ENCODE results near the gene LRRC4C.

LRRC4C gene

GRCh38 chr11:41116970-41117369 lies 342.5 kb downstream of the LRRC4C start:
- no peak for DNase-seq (ENCODE audit: low read depth)

GRCh38 chr11:41115066-41115465 lies 344.4 kb downstream of the LRRC4C start:
- no peak for DNase-seq (ENCODE audit: low read depth)

DNA sequence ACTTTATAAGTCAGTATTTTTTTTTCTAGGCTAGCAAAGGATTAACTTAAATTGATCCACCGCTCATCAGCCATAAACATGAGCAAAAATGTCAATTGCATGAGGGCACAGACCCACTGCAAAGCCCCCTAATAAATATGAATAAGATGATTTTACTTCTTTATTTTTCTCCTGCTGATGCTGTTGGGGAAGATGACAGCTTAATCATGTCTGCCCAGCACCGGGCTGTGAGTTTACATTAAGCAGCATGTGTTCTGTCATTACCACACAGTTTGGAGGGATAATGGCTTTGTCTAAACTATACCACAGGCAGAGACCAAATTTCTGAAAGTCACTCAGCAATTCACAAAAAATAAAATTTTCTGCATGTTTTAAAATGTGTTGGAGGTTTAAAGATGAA lies 346.3 kb downstream of the LRRC4C start:
- DNase-seq (ENCODE audit: low read depth): no peak

- DNase-seq (ENCODE audit: low read depth): no peak
Measured at GRCh38 chr11:41110527-41110926, 348.9 kb downstream of the LRRC4C start.

DNA sequence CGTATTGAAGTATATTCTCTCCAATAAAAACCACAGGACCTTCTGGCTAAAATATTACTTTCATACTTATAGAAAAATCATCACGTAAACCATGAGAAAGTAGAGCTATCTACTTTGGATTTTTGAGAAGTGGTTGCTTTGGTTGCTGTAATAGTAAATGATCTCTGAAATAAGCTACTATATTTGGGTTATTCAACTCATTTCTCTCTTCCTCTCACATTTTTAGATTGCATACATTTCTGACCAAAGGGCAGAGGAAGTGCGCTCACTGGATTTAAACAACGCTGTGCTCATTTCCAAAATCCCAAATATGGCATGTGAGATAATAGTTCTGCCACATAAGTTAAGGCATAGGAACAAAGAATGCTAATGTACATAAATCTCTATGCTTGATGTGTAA lies 357.0 kb downstream of the LRRC4C start:
- no peak for DNase-seq (ENCODE audit: low read depth)

GRCh38 chr11:41099654-41100053 lies 359.8 kb downstream of the LRRC4C start:
- DNase-seq (ENCODE audit: low read depth): no peak

DNA sequence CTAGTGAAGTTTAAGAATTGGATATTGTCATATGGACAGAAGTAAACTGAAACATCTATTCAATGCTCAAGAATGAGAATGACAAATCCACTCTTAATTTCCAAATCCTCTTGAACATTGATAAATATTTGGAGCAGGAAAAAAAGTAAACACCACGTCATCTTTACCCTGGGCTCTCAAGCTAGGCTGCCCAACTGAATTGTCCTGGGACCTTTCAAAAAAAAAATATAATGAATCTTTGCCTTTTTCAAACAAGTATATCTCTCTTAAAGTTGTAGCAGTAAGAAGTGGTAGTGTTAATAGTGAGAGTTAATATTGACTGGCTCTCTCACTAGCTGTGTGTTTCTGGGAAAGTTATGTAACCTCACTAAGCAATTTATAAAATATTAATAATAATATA lies 374.3 kb downstream of the LRRC4C start:
- no peak for DNase-seq (ENCODE audit: low read depth)

DNA sequence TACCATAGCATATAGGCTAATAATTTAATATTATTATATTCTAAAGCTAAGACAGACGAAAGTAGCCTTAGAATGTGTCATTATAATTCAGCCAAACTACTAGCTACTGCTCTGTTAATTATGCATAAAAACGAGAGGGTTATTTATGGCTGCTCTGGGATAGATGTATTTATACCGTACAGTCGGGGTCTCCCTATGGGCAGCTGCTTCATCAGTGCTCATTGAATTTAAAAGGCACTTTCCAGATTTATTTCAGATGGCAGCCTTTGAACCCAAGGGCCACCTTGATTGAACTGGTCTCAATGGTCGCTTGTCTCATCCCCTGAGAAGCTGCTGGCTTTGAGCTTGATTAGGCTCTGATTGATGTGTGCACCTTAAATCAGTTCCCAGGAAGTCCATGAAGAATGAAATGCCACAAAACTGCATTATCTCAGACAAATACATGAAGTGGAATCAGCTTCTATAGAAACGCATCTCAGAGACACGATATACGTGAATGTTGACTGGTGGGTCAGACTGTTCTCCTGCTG lies 377.6 kb downstream of the LRRC4C start:
- no peak for DNase-seq (ENCODE audit: low read depth)

- DNase-seq (ENCODE audit: low read depth): no peak
Measured at GRCh38 chr11:41074318-41074717, 385.1 kb downstream of the LRRC4C start.

DNA sequence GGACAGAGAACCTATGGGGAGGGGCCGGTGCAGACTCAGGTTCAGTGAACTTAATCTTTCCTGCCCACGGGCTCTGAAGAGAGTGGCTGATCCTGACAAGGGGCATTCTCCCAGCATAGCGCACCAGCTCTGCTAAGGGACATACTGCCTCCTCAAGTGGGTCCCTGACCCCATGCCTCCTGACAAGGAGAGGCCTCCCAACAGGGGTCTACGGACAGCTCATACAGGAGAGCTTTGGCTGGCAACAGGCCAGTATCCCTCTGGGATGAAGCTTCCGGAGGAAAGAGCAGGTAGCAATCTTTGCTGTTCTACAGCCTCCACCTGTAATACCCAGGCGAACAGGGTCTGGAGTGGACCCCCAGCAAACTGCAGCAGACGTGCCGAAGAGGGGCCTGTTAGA lies 394.0 kb downstream of the LRRC4C start:
- no peak for DNase-seq (ENCODE audit: low read depth)

DNA sequence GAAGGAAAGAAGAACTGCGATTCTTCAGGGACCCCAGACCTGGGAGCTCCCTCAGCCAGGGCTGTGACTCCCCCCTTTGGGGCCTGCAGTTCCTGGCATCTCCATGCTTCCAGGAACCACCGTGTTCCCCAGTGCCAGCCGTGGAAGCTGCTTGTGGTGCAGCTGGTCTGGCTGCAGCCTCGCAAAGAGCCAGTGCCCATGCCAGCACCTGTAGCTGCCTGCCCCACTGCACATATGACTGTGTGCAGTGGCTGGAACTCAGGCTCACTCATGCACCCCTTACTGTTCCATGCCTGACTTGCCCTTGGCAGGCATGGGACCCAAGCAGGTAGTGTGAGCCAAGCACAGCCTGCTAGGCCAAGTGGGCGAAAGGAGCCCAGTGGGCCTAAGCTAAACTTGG lies 401.3 kb downstream of the LRRC4C start:
- no peak for DNase-seq (ENCODE audit: low read depth)

GRCh38 chr11:41056892-41057569 lies 402.4 kb downstream of the LRRC4C start:
- DNase-seq (ENCODE audit: low read depth): no peak

- DNase-seq (ENCODE audit: low read depth): no peak
Measured at GRCh38 chr11:41053894-41054293, 405.6 kb downstream of the LRRC4C start.

DNA sequence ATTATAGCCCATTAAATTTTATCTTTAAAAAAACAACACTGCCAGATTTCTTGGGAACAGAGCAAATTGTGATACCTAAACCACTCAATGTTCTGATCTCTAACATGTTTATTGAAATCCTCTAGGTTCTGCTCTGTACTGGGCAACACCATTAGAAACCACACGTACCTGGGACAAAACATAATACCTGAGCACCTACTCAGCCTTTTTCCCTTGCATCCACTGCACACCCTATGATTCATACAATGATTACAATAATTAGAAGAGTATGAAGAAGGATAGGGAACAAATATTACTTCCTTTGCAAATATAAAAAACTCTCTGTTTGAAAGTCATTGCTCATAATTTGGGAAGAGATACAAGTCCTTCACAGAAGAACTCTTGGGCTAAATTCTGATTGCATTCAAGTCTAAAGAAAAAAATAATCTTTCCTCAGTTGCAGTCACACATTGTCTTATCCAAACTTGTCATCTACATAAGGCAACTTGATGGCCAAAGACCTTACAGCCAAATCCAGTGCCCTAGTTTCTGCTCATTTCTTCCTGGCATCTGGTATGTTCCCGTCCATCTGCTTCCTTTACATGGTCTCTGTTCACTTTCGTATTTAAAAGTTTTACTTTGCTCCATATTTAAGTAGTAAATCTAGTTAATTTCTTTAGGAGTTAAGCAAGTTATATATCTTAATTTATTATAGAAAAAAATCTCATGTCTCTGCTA lies 407.4 kb downstream of the LRRC4C start:
- no peak for DNase-seq (ENCODE audit: low read depth)

DNA sequence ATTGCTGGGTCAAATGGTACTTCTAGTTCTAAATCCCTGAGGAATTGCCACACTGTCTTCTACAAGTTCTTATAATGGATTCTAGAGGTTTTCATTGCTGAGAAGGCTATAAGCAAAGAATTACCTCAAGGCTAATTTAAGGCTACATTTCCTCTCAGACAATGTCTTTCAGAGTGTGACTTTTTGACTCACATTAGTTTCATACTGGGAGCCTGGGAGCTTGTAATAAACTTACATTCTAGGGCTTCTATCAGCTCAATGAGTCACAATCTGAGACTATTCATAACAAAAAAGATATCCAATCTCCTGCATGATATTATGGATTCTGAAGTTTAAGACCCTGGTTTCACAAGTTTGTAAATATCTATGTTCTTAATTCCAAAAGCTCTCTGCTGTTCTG lies 408.7 kb downstream of the LRRC4C start:
- no peak for DNase-seq (ENCODE audit: low read depth)

- DNase-seq (ENCODE audit: low read depth): no peak
Measured at GRCh38 chr11:41047229-41047628, 412.2 kb downstream of the LRRC4C start.

DNA sequence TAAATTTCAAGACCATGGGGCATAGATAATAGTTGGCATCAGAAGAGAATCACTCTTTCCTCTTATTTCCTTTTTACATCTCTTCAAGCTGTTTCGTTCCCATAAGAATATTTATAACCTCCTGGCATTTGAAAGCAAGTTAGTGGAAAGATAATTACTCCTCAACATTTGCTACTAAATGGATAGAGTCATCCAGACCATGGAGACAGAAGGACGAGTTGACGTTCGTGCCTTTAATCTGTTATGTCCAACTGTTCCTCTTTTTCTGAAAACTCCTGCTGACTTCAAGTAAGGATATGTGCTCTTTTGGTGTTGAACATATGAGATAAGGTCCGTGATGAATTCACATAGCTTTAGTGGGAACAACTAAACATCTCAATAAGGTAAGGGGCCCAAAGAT lies 414.2 kb downstream of the LRRC4C start:
- no peak for DNase-seq (ENCODE audit: low read depth)

DNA sequence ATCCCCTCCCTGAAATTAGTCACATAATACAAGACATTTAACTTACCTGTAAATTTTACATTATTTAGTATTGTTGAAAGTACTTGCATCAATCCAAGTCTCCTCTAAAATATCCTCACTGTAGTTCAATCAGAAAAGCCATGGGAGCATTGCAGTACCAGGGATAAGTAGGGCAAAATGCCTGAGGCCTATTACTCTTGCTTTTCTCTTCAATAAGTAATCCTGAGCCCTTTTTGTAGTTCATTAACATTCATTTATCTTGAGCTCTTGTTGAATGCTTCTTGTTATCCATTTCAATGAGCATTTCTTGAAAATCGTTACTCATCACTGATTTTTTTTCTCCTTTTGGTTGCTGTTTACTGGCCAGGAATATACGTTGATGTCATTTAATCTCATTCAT lies 414.7 kb downstream of the LRRC4C start:
- DNase-seq (ENCODE audit: low read depth): no peak

GRCh38 chr11:41042688-41043087 lies 416.8 kb downstream of the LRRC4C start:
- DNase-seq (ENCODE audit: low read depth): no peak

GRCh38 chr11:41040474-41040873 lies 419.0 kb downstream of the LRRC4C start:
- no peak for DNase-seq (ENCODE audit: low read depth)

DNA sequence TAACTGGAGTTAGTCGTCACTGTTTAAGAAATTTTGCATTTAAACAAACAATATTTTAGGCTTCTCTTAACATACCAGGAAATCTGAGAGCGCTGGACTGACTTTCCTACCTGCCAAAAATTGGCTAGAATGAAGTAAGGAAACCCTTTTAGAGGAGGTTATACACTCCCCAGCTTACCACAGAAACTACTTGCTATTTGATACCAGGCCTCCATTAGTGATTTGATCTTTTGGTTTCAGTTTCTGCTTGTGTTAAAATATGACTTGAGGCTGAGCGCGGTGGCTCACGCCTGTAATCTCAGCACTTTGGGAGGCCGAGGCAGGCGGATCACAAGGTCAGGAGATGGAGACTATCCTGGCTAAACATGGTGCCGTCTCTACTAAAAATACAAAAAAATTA lies 419.9 kb downstream of the LRRC4C start:
- DNase-seq (ENCODE audit: low read depth): no peak

DNA sequence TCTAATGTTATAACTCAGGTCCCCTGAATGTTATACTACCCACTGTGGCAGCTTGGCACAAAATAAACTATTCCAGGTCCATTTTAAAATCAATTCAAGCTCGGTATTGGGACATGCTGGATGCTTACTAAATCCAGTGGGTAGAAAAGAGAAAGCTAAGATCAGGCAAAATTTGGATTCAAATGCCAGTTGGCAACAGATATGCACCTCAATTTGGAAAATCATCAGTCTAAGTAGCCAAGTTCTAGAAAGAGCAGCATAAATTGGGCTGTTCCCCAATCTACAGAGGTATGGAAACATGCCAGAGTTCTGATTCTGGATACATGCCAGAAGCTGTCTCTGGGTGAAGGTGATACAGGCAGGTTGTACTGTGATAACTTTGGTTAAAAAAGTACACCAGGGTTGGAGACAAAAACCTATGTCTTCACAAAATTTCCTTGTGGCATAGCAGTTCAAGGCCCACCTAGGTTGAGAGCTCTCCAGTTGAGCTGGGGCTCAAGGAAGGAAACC lies 427.8 kb downstream of the LRRC4C start:
- DNase-seq (ENCODE audit: low read depth): no peak

DNA sequence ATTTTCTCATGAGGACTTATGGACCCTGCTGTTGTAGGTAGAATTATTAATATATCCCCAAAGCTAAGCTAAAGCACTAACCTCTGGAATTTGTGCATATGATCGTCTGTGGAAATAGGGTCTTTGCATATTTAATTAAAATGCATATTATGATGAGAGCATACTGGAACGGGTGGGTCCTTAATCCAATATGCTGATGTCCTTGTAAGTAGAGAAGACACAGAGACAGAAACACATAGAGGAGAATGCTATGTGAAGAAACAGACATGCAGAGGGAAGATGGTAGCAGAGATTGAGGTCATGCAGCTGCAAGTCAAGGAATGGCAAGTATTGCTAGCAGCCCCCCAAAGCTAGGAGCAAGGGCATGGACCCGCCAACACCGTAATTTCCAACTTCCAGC lies 439.2 kb downstream of the LRRC4C start:
- no peak for DNase-seq (ENCODE audit: low read depth)

All from non-pigmented ciliary epithelial cell (primary cell).